Measurements from ENCODE around the gene DMD.
"Not testable (repeated sequence)": the region's sequence is repeated elsewhere in the genome, so short reads cannot be mapped to it uniquely, and the experiment has no call there.

The DMD gene

DNA sequence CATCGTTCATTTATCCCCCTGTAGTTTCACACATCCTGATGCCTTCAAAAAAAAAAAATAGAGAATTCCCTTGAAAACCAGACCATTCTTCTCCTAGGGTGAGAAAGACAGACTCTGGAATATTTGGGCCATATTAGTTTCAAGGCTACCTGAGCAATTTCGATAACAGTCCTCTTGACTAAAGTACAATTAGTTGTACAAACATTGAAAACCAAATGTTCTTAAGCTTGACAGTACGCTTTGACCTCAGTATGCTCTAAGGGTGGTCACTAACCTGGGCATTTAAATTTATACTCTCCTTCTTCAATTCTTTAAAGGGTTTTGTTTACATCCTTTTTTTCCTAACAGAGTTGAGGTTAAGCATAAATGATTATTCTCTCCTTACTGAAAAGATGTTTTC is 1774.9 kb downstream of the DMD start:
- no peak for DNase-seq (ENCODE audit: low read depth in 2 of 2)

DNA sequence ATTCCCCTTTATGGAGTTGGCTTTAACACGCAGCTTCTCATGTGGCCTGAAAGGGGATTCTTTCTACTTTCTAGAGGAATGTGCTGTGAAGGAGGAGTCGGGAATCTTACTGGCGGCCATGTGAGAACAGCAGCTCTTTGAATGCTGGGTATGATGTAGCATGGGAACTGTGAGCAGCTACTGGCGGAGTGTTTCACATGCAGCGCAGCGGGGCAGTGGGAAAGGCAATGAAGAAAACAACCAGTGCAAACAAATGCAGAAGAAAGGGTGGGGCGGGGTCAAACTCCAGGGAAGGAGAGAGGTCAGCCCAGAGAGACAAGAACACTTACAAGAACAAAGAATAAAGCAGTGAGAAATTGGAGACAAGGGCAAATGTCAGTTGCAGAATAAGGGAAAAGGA is 1775.8 kb downstream of the DMD start:
- DNase-seq (ENCODE audit: low read depth in 2 of 2) = no peak

DNA sequence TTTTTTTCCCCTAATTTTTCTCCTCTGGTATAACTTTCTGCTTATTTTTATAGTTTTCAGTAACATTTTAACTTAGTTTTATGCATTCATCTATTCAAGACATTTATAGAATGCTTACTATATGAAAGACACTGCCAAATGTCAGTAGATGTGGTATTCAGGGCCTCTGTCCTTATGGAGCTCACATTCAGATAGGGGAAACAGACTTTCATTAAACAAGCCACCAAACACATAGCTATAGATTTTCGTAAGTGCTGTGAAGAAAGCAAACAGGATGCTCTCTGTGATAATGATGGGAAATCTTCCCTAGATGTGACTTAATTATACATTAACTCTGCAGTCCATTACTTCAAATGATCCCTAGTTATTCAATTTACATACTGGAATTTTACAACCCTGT is 1777.5 kb downstream of the DMD start:
- DNase-seq (ENCODE audit: low read depth in 2 of 2) = no peak

DNA sequence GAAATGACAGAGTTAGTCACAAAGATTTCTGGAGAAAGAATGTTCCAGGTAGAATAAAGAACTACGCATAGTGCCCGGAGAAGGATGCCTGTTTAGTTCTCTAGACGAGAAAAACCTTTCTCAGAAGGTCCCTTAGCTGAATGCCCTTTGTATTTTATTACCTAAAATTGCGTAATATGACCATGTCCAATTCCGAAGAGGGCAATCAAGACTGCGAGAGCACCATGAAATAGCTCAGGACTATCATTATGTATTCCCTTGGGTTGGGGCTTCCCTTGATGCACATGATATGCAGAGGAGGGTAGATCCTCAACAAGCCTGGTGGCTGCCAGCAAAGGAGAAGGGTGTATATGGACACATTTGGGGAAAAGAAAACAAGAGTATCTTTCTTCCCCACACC is 1781.4 kb downstream of the DMD start:
- no peak for DNase-seq (ENCODE audit: low read depth in 2 of 2)

DNA sequence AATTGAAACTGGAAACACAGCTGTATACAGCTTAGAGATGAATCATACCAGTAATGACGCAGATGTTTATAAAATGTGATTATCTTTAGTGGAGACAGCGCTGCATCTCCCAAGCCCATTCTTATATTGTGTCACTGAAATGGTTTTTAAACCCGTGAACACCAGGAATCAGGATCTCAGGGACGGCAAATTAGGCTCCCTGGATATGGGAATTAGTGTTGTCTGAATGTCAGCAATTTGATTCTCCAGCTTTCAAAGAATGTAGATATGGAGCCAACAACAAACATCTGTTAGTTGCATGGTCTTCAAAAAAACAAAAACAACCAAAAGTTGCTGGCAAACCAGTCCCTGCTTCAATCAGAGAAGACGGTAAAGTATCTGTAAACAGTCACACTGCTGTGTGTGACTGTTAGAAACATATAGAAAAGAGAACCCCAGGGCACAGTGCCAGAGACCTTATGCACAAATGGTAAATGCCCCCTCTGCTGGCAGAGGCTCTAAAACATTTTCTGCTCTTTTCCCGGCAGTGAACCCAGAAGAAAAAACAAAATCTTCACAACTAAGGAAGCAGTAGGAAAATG is 1787.7 kb downstream of the DMD start:
- DNase-seq (ENCODE audit: low read depth in 2 of 2) = no peak

DNA sequence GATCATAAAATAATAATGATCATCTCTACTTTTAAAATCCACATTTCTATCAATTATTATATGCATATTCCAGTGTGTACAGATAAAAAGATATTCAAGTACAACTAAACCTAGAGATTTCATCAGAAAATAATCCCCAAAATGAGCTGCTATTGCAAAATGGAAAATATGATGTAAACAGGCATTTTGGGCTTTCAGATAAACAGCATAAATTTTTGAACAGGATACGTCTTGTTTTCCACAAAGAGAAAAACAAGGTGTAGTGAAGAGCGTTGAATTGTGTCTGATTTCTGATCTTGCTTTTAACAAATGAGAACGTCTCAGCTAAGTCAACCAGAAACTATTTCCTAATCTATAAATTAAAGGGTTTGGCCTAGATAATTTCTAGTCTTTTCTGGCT is 1789.9 kb downstream of the DMD start:
- DNase-seq (ENCODE audit: low read depth in 2 of 2) = no peak

DNA sequence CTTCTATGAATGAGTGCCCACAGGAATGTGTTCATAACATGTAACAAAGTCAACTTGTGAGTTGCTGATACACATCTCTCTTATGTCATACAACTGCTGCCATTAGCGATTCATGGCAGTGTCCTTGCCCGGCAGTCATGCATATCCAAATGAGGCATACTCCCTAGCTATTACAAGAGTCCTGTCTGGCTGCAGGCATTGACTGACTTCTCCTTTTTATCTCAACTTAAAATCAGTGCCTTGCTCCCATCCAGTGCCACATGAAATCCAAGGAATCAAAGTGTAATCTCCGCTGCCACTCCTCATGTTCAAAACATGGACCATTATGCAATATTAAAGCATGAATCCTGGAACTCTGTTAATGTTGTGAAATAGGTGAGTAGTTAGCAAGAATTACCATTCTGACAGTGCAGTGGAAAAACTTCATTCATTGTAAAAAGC is 1790.6 kb downstream of the DMD start:
- no peak for DNase-seq (ENCODE audit: low read depth in 2 of 2)

DNA sequence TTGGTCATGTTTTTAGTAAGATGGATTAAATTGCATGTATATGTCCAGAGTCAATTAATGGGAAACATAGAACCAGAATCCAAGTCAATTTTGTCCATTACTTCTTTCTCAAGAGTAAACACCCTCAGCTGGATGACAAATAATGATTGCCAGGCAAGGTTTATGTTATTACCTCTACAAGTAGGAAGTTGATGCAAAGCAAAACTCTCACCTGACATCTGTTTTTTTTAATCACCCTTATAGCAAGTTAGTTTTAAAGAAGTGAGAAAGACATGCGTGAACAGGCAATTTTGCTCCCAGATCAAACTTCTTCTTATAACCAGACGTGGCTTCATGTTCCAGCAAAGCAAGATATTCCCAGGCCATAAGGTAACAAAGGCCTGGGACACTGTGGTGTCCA is 1791.0 kb downstream of the DMD start:
- DNase-seq (ENCODE audit: low read depth in 2 of 2) = no peak

DNA sequence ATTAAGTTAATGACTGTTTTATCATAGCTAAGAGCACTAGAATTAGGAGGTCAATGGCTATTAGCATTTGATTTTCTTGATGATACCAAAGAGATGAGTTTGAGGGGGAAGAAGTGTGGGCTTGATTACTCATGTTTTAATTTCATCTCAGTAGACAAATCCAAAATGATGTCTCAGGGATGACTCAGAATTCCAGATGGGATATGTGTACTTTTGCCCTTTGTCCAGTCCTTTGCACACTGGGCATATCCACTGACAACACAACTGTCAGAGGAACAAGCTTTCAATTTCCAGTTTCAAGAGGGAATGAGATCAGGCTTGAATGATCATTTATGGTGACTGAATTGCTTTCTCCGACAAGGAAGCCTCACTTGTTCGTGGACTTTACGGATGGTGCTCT is 1814.2 kb downstream of the DMD start:
- no peak for DNase-seq (ENCODE audit: low read depth in 2 of 2)

DNA sequence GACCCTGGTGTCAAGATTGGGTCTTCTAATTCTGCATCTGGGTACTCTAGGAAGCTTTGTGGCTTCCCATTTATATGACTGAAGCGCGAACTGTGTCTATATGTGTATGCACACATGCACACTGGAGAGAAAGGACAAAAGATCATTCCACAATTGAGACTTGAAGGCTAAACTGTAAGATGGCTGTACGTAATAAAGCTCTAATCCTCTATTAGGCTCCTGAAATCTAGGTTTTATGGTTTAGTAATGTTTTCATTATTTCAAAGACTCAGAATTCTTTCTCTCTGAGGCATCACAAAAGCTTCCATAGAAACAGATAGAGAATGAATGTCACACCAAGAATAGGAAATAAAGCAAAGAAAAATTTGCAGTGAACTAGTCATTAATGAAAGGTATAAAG is 1818.8 kb downstream of the DMD start:
- DNase-seq (ENCODE audit: low read depth in 2 of 2) = no peak

DNA sequence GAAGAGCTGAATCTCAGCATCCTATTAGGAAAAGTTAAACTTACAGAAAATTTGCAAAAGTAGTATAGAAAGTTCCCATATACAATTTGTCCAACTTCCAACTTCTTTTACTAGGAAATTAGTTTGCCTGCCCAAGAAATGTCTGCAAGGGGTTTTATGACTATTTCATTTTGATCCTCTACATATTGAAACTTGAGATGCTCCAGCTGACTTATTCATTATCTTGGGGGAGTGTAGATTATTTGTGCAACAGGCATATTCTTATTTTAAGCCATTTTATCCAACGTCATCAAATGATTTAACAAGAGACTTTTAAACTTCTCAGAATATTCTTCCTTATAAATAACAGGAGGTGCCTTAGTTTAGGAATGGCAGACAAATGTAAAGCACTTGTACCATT is 1822.4 kb downstream of the DMD start:
- DNase-seq (ENCODE audit: low read depth in 2 of 2) = no peak

DNA sequence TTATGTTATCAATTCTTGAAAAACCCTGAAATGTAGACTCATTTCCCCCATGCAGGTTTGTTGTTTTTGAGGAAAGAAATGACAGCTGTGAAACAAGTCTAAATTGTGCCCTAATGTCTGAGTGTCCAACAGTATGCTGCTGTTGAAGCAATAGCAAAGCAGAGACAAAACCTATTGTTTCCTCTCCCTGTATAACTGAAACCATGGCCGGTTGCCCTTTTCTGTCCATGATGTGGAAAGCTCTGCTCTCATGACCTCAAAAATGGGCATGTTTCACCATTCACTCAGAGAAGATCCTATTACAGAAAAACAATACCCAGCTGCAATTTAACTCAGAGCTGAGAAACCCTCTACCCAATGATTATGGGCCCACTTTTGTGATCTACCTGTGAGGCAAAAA is 1826.9 kb downstream of the DMD start:
- no peak for DNase-seq (ENCODE audit: low read depth in 2 of 2)

DNA sequence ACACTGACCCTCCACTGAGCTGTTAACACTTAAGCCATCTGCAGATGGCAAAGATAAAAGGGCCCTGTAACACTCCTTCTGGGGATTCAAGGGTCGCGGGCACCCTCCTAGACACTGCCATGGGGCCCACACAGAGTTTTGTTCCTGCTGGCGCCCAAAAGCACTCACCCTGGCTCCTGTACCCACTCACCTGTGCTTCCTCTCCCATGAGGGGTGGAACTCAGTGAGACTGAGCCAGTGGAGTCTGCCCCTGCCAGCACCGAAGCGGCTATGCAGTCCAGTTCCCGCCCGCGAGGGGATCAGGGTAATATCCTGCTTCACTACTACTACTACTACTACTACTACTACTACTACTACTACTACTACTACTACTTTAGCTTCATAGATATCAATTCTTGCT is 1827.4 kb downstream of the DMD start:
- no peak for DNase-seq (ENCODE audit: low read depth in 2 of 2)

DNA sequence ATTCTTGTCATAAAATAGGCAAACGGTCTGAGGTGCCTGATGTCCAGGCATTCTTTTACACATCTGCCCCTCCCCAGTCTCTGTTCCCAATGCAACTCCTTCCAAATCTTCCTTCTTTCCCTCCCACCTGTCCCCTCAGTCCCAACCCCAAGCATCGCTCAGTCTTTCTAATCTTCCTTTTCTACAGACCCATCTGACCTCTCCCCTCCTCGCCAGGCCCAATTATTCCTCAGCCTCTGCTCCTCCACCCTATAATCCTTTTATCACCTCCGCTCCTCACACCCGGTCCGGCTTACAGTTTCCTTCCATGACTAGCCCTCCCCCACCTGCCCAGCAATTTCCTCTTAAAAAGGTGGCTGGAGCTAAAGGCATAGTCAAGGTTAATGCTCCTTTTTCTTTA is 1832.4 kb downstream of the DMD start:
- not testable (repeated sequence) for DNase-seq (ENCODE audit: low read depth in 2 of 2)

DNA sequence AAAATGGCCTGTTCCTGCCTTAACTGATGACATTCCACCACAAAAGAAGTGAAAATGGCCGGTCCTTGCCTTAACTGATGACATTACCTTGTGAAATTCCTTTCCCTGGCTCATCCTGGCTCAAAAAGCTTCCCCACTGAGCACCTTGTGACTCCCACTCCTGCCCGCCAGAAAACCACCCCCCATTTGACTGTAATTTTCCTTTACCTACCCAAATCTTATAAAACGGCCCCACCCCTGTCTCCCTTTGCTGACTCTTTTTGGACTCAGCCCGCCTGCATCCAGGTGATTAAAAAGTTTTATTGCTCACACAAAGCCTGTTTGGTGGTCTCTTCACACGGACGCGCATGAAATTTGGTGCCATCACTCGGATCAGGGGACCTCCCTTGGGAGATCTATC is 1833.5 kb downstream of the DMD start:
- DNase-seq (ENCODE audit: low read depth in 2 of 2) = not testable (repeated sequence)

DNA sequence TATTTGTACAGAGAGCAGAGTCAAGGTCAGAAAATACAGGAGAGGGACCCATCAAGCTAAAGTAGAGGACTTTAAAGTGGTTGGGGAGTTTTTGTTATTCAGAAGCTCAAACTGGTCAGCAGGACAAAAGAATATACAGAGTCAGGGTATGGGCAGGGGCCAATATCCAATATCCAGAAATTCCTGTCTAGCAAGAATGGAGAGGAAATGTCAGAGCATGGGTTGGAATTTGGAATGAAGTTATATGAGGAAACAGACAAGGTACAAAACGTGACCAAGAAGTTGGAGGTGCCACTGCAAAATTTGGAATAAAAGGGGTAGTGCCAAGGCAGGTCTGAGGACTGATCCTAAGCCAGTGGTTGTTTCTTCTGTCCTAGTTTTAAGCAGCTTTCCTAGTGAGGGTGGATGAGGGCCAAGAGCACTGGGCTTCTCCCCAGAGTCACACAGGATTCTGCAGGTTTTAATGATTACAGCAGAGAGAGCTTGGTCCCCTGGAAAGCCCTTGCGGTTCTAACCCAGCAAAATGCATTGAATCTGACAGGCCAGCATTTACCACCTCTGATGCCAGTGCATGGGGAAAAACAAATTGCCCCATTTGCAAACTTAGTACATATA is 1834.8 kb downstream of the DMD start:
- DNase-seq (ENCODE audit: low read depth in 2 of 2) = no peak

DNA sequence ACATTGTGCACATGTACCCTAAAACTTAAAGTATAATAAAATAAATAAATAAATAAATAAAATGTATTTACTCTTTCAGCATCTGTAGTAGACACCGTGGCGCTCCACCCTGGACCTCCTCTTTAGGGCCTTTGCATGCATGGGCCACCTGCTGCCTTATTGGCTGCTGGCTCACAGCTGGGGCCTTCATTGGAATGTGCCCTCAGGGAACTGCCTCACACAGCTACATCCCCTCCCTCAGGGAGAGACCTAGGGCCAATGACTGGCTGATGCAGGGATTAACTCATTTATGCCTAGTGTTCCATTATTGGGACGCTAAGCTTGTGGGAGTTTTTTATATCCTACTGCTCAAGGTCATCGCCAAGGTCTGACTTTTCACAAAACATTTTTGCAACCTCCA is 1836.6 kb downstream of the DMD start:
- DNase-seq (ENCODE audit: low read depth in 2 of 2) = no peak

DNA sequence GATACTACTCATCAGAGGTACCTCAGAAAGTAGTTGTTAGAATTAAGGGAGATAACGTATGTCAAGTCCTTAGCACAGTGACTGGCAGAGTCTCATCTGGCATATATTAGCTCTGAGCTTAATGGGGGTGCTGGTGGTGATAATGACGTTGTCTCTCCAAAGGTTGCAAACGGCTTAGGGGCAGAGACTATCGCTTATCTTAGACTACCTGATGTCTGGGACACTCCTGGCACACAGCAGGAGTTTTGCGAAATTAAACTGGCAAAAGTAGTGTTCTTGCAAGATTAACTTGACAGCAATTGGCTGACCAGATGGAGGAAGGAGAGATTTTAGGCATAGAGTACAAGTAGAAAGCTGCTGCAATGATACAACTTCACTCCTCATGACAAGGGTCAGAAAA is 1839.4 kb downstream of the DMD start:
- no peak for DNase-seq (ENCODE audit: low read depth in 2 of 2)

DNA sequence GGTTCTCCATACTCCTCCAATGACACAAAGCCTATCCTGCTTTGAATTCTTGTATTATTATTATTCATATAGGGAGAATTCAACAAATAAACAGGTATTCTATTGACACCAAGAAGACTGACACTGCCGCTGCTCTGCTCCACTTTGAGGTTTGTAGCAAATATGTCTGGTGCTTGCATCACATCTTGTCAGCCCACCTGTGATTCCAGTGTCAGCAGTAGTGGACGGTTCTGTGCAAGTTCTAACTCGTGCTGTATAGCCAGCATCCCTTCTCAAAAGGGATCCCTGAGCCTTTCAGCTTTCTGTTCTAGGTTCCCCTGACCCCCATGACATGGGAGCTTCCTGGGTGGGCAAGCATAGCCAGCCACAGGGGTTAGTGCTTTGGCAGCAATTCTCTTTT is 1843.5 kb downstream of the DMD start:
- no peak for DNase-seq (ENCODE audit: low read depth in 2 of 2)

DNA sequence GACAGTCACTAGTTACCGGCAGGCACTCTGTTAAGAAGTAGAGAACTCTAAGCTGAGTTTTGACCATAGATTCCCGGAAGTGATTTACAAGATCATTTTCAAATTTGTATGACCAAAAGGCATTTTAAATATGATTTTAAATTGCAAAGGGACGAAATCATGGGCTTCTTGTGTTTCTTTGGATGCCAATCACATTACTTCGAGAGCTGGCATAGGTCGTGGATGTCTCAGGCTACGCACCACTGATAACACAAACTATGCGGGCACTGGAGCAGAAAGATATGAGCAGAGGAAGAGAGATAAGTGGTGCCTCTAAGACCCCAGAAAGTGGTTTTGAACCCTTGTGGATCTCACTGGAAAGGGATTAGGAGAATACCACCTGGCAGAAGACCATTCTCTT is 1845.3 kb downstream of the DMD start:
- DNase-seq (ENCODE audit: low read depth in 2 of 2) = no peak

DNA sequence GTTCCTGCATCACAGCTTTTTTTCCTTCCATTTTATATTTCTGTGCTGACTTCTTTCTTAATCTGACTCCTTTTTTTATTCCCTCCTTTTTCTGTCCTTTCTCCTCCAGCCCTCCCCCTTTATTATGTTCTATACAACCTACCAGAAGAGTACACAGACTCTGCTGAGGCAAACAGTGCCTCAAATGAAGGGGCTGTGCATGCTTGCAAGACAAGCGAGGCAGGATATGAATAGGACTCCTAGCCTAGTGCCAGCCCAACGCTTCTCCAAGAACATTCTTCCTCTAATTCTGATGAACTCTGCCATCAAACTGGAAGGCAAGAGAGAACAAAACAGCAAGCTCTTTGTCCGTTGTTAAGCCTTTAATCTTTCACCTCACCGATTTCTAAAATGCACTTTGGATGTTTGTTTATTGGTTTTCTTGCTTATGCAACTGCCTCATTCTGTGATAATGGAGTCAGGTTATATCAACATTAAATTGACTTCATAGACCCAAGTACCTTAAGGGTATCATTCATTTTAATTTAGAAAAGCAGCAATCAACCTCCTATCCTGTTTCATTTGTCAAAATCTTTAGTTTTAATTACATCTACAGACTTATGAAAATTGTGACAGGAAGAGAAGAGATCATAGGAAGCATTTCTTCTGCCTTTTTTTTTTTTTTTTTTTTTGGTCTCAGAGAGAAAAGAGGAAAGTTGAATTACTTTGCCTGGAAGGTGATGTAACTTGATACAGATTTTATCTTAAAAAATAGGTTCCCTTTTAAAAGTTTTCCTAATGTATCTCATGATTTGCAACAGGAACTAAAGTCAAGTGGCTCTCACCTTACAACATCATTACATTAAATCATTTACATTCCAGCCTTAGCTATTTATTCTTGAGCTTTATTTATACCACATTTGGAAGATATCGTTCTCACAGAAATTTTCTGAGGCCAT is 1854.8 kb downstream of the DMD start:
- DNase-seq (ENCODE audit: low read depth in 2 of 2) = no peak

DNA sequence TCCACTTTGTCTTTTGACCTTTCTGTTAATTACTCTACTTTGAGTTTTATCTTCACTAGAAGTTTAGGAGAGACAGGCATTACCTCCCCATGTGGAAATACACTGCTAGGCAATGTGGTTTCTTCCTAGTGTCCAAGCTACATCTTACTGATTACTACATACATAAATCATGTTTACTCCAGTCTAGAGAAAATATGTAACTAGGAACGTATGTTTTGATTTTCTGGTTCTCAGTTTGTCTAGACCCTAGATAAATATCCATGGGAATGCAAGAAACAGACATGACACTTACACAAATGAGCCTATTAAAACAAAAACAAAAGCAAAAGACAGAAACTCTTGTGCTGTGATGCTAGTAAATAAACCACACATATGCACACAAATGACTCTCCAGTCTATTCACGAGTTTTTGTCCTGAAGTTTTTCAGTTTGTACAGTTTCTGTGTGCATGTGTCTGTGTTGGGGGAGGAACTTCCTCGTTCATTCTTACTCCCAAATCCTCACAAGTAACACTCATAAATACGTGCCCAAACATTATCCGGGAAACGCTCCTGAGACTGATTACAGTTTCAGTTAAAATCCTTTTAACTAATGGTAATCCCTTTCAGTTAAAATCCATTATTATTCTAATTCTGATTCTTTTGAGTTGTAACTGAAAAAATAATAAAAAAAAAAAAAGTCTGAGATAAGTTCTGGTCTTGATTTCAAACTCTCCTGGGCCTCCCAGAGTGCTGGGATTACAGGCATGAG is 1856.0 kb downstream of the DMD start:
- no peak for DNase-seq (ENCODE audit: low read depth in 2 of 2)

Measured in activated CD4-positive, alpha-beta T cell treated with anti-CD3 and anti-CD28 coated beads for 24 hours (primary cell).